Type B pancreatic cell (in vitro differentiated cells): ENCODE results near the gene SLC39A13. TPM values are rescaled to one million over a fixed set of nuclear protein-coding genes. Genes with fewer than 3 reads are reported as not detected.

ENCODE experiments used
- DNase-seq: peaks from one replicate; pipeline ENCODE4 v3.0.0; 2021; ENCODE audit warnings: mixed read lengths; ENCODE audit not compliant: unreplicated experiment; ENCODE audit errors: extremely low spot score
- H3K27ac Mint-ChIP-seq: 2 replicates; pipeline ENCODE4 v1.8.0; 2021; ENCODE audit warnings: mild to moderate bottlenecking, mixed read lengths
- H3K27me3 Mint-ChIP-seq: 2 replicates; pipeline ENCODE4 v1.8.0; 2021; ENCODE audit warnings: mixed read lengths
- H3K36me3 Mint-ChIP-seq: 2 replicates; pipeline ENCODE4 v1.8.0; 2021; ENCODE audit warnings: mixed read lengths
- H3K4me1 Mint-ChIP-seq: one replicate; pipeline ENCODE4 v1.8.0; 2021; ENCODE audit warnings: mixed read lengths; ENCODE audit not compliant: unreplicated experiment
- H3K4me3 Mint-ChIP-seq: 2 replicates; pipeline ENCODE4 v1.8.0; 2021; ENCODE audit warnings: mild to moderate bottlenecking, mixed read lengths
- H3K9me3 Mint-ChIP-seq: 2 replicates; pipeline ENCODE4 v1.8.0; 2021; ENCODE audit warnings: mixed read lengths
- CTCF ChIP-seq: fragments of 200-600 bp; sonication (generic); conservative IDR thresholded peaks from 2 replicates; pipeline ENCODE4 v1.5.0; 2021; ENCODE audit warnings: antibody characterized with exemption, mild to moderate bottlenecking
- total RNA-seq: library from RNA; stranded (reverse); gene quantifications from 2 replicates; pipeline ENCODE4 v1.2.1, GENCODE V29; 2021; ENCODE audit warnings: low replicate concordance

Gene SLC39A13
- total RNA-seq, 1 donor from 2014 or later = 44.8 TPM

- Mint-ChIP-seq H3K27ac (no peak overlapping the region), H3K27me3 (no peaks in the 10 kb centered on the region), H3K4me3 (no peak overlapping the region), H3K9me3 (no peaks in the 10 kb centered on the region), H3K4me1 (no peaks in the 10 kb centered on the region), H3K36me3 (no peaks in the 10 kb centered on the region)
- TF ChIP-seq CTCF = no peak
- DNase-seq = no peak
Measured at GRCh38 chr11:47441421-47441820, 33.0 kb downstream of the SLC39A13 start.

- Mint-ChIP-seq H3K4me3 (no peak overlapping the region), H3K27ac (no peak overlapping the region), H3K4me1 (no peaks in the 10 kb centered on the region), H3K27me3 (no peaks in the 10 kb centered on the region), H3K36me3 (no peaks in the 10 kb centered on the region), H3K9me3 (no peaks in the 10 kb centered on the region)
- DNase-seq = no peak
- no peak for TF ChIP-seq CTCF
Measured at GRCh38 chr11:47442514-47442913, 34.1 kb downstream of the SLC39A13 start.

DNA sequence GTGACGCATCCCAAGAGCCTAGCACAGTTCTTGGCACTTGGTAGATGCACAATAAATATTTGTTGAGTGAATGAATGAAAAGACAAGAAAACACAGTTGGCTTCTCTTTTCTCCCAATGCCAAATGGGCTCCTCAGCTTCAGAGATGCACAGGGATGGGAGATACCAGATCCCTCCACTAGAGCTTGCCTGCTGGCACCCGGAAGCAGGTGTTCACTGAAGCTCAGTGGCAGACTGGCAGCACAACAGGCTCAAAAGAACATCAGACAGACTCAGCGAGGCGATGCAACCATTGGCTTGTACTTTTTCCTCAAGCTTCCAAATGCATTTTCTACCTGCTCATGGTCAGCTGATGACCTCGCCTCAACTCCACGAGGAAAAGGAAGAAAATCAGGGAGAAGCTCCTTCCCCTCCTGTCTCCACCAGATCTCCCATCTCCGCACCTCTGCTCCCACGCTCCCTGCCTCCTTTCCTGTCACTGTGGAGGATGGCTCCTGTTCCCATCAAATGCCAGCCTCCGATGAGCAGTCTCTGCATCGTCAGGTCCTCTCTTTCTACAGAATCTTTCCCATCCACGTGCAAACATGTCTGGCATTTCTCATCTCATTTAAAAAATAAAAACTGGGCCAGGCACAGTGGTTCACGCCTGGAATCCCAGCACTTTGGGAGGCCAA lies 34.8 kb downstream of the SLC39A13 start:
- no peaks in the 10 kb centered on the region for H3K36me3 Mint-ChIP-seq
- peak; percentile 30 for TF ChIP-seq CTCF
- H3K27ac Mint-ChIP-seq = no peak overlapping the region

DNA sequence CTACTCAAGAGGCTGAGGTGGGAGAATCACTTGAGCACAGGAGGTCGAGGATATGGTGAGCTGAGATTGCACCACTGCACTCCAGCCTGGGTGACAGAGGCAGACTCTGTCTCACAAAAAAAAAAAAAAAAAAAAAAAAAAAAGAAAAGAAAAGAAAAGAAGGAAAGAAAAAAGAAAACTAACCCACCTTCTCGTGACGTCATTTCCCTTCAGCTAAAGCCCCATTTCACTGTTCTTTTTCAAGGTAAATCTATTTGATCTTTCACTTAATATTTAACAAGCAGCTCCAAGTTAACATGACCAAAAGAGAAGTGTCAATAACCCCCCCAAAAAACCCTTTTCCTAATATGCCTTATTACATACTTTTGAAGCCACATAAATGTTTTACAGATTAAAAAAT lies 35.4 kb downstream of the SLC39A13 start:
- Mint-ChIP-seq H3K27me3 (no peaks in the 10 kb centered on the region), H3K36me3 (no peaks in the 10 kb centered on the region), H3K9me3 (no peaks in the 10 kb centered on the region), H3K27ac (no peak overlapping the region), H3K4me3 (no peak overlapping the region), H3K4me1 (no peaks in the 10 kb centered on the region)
- TF ChIP-seq CTCF = no peak
- DNase-seq = no peak

More for the DNA sequence above, 34.8 kb downstream of the SLC39A13 start:
- Mint-ChIP-seq H3K9me3 (no peaks in the 10 kb centered on the region), H3K4me1 (no peaks in the 10 kb centered on the region), H3K4me3 (no peak overlapping the region), H3K27me3 (no peaks in the 10 kb centered on the region)
- no peak for DNase-seq

DNA sequence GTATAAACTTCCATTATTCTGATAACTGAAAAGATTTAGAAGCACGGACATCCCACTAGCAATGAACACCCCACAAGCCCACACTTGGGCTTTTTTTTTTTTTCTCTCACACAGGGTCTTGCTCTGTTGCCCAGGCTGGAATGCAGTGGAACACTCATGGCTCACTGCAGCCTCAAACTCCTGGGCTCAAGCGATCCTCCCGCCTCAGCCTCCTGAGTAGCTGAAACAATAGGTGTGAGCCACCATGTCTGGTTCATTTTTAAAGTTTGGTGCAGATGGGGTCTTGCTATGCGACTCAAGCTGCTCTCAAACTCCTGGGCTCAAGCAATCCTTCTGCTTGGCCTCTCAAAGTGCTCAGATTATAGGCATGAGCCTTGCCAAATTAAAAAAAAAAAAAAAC lies 37.5 kb downstream of the SLC39A13 start:
- H3K4me3 Mint-ChIP-seq = no peak overlapping the region
- no peak overlapping the region for H3K27ac Mint-ChIP-seq
- H3K9me3 Mint-ChIP-seq = no peaks in the 10 kb centered on the region
- no peak for DNase-seq
- no peaks in the 10 kb centered on the region for H3K4me1 Mint-ChIP-seq
- H3K27me3 Mint-ChIP-seq = no peaks in the 10 kb centered on the region
- H3K36me3 Mint-ChIP-seq = no peaks in the 10 kb centered on the region
- TF ChIP-seq CTCF = no peak
